HG03354 (cell line): Measurements from ENCODE around the gene CRMP1.

Experiments used
- ATAC-seq: cut with Tn5 transposase; IDR thresholded peaks from one replicate; pipeline ENCODE4 v1.9.1; 2021; ENCODE audit warnings: mild to moderate bottlenecking; ENCODE audit not compliant: unreplicated experiment, poor library complexity, severe bottlenecking

Gene CRMP1

GRCh38 chr4:5890063-5890727 is 2.7 kb downstream of the CRMP1 start:
- ATAC-seq, result no peak

- ATAC-seq, result no peak
Observed at GRCh38 chr4:5889002-5889696, 3.7 kb downstream of the CRMP1 start.

GRCh38 chr4:5888222-5889001 is 4.5 kb downstream of the CRMP1 start:
- ATAC-seq, result no peak

- ATAC-seq, result no peak
Observed at GRCh38 chr4:5887361-5888221, 5.3 kb downstream of the CRMP1 start.

- no peak for ATAC-seq
Observed at GRCh38 chr4:5887011-5887360, 5.9 kb downstream of the CRMP1 start.

GRCh38 chr4:5885733-5886132 is 7.2 kb downstream of the CRMP1 start:
- ATAC-seq, result no peak

GRCh38 chr4:5884796-5885195 is 8.1 kb downstream of the CRMP1 start:
- no peak for ATAC-seq

GRCh38 chr4:5883916-5884315 is 9.0 kb downstream of the CRMP1 start:
- no peak for ATAC-seq

GRCh38 chr4:5882947-5883346 is 9.9 kb downstream of the CRMP1 start:
- ATAC-seq, result no peak

- no peak for ATAC-seq
Observed at GRCh38 chr4:5881340-5881739, 11.5 kb downstream of the CRMP1 start.

- ATAC-seq, result no peak
Observed at GRCh38 chr4:5878359-5878758, 14.5 kb downstream of the CRMP1 start.

GRCh38 chr4:5877392-5877791 is 15.5 kb downstream of the CRMP1 start:
- no peak for ATAC-seq

- ATAC-seq, result no peak
Observed at GRCh38 chr4:5874811-5875449, 18.0 kb downstream of the CRMP1 start.

- no peak for ATAC-seq
Observed at GRCh38 chr4:5870701-5871100, 22.2 kb downstream of the CRMP1 start.

GRCh38 chr4:5869966-5870619 is 22.8 kb downstream of the CRMP1 start:
- no peak for ATAC-seq

GRCh38 chr4:5867866-5868265 is 25.0 kb downstream of the CRMP1 start:
- ATAC-seq, result no peak

- no peak for ATAC-seq
Observed at GRCh38 chr4:5866841-5867813, 25.8 kb downstream of the CRMP1 start.
